A549 (cell line): ENCODE data around the gene GNB1L.

Experiments used
- CTCF ChIP-seq: fragments of >200 bp; sonication (Bioruptor Twin); formaldehyde crosslinking; IDR thresholded peaks from 3 replicates; pipeline ENCODE4 v1.5.1; 2016
- EP300 ChIP-seq, 2 experiments: fragments of >200 bp; sonication (Bioruptor Twin); formaldehyde crosslinking; IDR thresholded peaks; 2 replicates in 1 of 2; 3 replicates in 1 of 2; pipeline ENCODE4 v1.6.1; 2016 to 2017
- MYC ChIP-seq: IDR thresholded peaks from 2 replicates; pipeline ENCODE4 v1.6.1; 2012; ENCODE audit warnings: mild to moderate bottlenecking, inconsistent platforms, low read length, improper control_type of control experiment, borderline replicate concordance
- POLR2A ChIP-seq: IDR thresholded peaks from 2 replicates; pipeline ENCODE4 v1.6.1; 2012; ENCODE audit warnings: mild to moderate bottlenecking, low read length
- TF ChIP-seq, protein P1 (sequence below): fragments of 200-600 bp; sonication (generic); IDR thresholded peaks from 2 replicates; pipeline ENCODE4 v1.6.1; 2016; ENCODE audit warnings: antibody characterized with exemption, mild to moderate bottlenecking, moderate library complexity

GRCh38 chr22:19779685-19780268 lies 74.9 kb downstream of the GNB1L start:
- TF ChIP-seq CTCF (no peak), EP300 (IDR thresholded peaks at IDR 0.05) (no peak), POLR2A (no peak), MYC (no peak)
- TF ChIP-seq, protein P1, sequence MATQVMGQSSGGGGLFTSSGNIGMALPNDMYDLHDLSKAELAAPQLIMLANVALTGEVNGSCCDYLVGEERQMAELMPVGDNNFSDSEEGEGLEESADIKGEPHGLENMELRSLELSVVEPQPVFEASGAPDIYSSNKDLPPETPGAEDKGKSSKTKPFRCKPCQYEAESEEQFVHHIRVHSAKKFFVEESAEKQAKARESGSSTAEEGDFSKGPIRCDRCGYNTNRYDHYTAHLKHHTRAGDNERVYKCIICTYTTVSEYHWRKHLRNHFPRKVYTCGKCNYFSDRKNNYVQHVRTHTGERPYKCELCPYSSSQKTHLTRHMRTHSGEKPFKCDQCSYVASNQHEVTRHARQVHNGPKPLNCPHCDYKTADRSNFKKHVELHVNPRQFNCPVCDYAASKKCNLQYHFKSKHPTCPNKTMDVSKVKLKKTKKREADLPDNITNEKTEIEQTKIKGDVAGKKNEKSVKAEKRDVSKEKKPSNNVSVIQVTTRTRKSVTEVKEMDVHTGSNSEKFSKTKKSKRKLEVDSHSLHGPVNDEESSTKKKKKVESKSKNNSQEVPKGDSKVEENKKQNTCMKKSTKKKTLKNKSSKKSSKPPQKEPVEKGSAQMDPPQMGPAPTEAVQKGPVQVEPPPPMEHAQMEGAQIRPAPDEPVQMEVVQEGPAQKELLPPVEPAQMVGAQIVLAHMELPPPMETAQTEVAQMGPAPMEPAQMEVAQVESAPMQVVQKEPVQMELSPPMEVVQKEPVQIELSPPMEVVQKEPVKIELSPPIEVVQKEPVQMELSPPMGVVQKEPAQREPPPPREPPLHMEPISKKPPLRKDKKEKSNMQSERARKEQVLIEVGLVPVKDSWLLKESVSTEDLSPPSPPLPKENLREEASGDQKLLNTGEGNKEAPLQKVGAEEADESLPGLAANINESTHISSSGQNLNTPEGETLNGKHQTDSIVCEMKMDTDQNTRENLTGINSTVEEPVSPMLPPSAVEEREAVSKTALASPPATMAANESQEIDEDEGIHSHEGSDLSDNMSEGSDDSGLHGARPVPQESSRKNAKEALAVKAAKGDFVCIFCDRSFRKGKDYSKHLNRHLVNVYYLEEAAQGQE = no peak
